H9 (cell line): Measurements from ENCODE around the gene SIX5. TPM values are rescaled to one million over a fixed set of nuclear protein-coding genes. Genes with fewer than 3 reads are reported as not detected.

Experiments used
- DNase-seq: peaks from one replicate; pipeline ENCODE4 v3.0.0-alpha.2; 2017
- H2AFZ ChIP-seq: one replicate; pipeline ENCODE4 v1.6.1; 2013; ENCODE audit warnings: mild to moderate bottlenecking, low read length, control low read depth, moderate library complexity
- H2AK5ac ChIP-seq: 2 replicates; pipeline ENCODE4 v1.6.1; 2013; ENCODE audit warnings: low read length, control low read depth, mixed read lengths; ENCODE audit not compliant: insufficient read length
- H2BK120ac ChIP-seq: one replicate; pipeline ENCODE4 v1.6.1; 2013; ENCODE audit warnings: low read depth, mild to moderate bottlenecking, low read length, control low read depth, inconsistent platforms; ENCODE audit not compliant: poor library complexity, severe bottlenecking
- H2BK12ac ChIP-seq: 2 replicates; pipeline ENCODE4 v1.6.1; 2013; ENCODE audit warnings: low read length, control low read depth, mixed read lengths, low read depth; ENCODE audit not compliant: insufficient read length
- H2BK15ac ChIP-seq: 2 replicates; pipeline ENCODE4 v1.6.1; 2013; ENCODE audit warnings: low read depth, low read length, control low read depth
- H2BK20ac ChIP-seq: one replicate; pipeline ENCODE4 v1.6.1; 2013; ENCODE audit warnings: low read depth, mild to moderate bottlenecking, low read length, control low read depth, inconsistent platforms; ENCODE audit not compliant: poor library complexity, severe bottlenecking
- H2BK5ac ChIP-seq: 2 replicates; pipeline ENCODE4 v1.6.1; 2013; ENCODE audit warnings: low read length, control low read depth, mixed read lengths; ENCODE audit not compliant: insufficient read length
- H3K14ac ChIP-seq: 2 replicates; pipeline ENCODE4 v1.6.1; 2013; ENCODE audit warnings: low read length, control low read depth; ENCODE audit not compliant: insufficient read depth
- H3K18ac ChIP-seq: 2 replicates; pipeline ENCODE4 v1.6.1; 2013; ENCODE audit warnings: low read depth, mild to moderate bottlenecking, mixed read lengths, low read length, control low read depth; ENCODE audit not compliant: insufficient read length
- H3K23ac ChIP-seq: 2 replicates; pipeline ENCODE4 v1.6.1; 2013; ENCODE audit warnings: low read length, control low read depth, mixed read lengths, low read depth; ENCODE audit not compliant: insufficient read length
- H3K23me2 ChIP-seq: 2 replicates; pipeline ENCODE4 v1.6.1; 2013; ENCODE audit warnings: low read depth, mild to moderate bottlenecking, mixed read lengths, low read length, control low read depth; ENCODE audit not compliant: insufficient read length, poor library complexity, severe bottlenecking
- H3K27ac ChIP-seq: 2 replicates; pipeline ENCODE4 v1.5.1; 2013; ENCODE audit warnings: low read length, control low read depth, mixed read lengths, low read depth; ENCODE audit not compliant: insufficient read length
- H3K27me3 ChIP-seq: 2 replicates; pipeline ENCODE4 v1.6.1; 2013; ENCODE audit warnings: low read length, control low read depth, inconsistent platforms; ENCODE audit not compliant: insufficient read depth
- H3K4ac ChIP-seq: 2 replicates; pipeline ENCODE4 v1.6.1; 2013; ENCODE audit warnings: low read depth, mild to moderate bottlenecking, control low read depth, inconsistent platforms, low read length, moderate library complexity
- H3K4me1 ChIP-seq: 2 replicates; pipeline ENCODE4 v1.6.1; 2013; ENCODE audit warnings: low read length, control low read depth, inconsistent platforms; ENCODE audit not compliant: insufficient read depth
- H3K4me2 ChIP-seq: 2 replicates; pipeline ENCODE4 v1.6.1; 2013; ENCODE audit warnings: low read length, control low read depth, mixed read lengths; ENCODE audit not compliant: insufficient read length, insufficient read depth
- H3K56ac ChIP-seq: 2 replicates; pipeline ENCODE4 v1.6.1; 2013; ENCODE audit warnings: low read depth, mild to moderate bottlenecking, mixed read lengths, low read length, control low read depth; ENCODE audit not compliant: insufficient read length
- H3K79me1 ChIP-seq: 2 replicates; pipeline ENCODE4 v1.6.1; 2013; ENCODE audit warnings: low read depth, mild to moderate bottlenecking, moderate library complexity, low read length, control low read depth, inconsistent platforms; ENCODE audit not compliant: insufficient read depth, poor library complexity, severe bottlenecking
- H3K79me2 ChIP-seq: 2 replicates; pipeline ENCODE4 v1.6.1; 2013; ENCODE audit warnings: low read length, control low read depth, inconsistent platforms; ENCODE audit not compliant: insufficient read depth
- H3K9ac ChIP-seq: 2 replicates; pipeline ENCODE4 v1.6.1; 2013; ENCODE audit warnings: low read length, control low read depth, mixed read lengths; ENCODE audit not compliant: insufficient read length; ENCODE audit errors: extremely low read depth
- H3K9me3 ChIP-seq: one replicate; pipeline ENCODE4 v1.6.1; 2013; ENCODE audit warnings: low read depth, low read length, inconsistent platforms; ENCODE audit not compliant: control insufficient read depth
- H3T11ph ChIP-seq: one replicate; pipeline ENCODE4 v1.6.1; 2013; ENCODE audit warnings: mild to moderate bottlenecking, low read length, control low read depth, inconsistent platforms
- H4K20me1 ChIP-seq: one replicate; pipeline ENCODE4 v1.6.1; 2013; ENCODE audit not compliant: control insufficient read depth, insufficient read length, insufficient read depth
- H4K5ac ChIP-seq: 2 replicates; pipeline ENCODE4 v1.6.1; 2013; ENCODE audit warnings: low read depth, mild to moderate bottlenecking, mixed read lengths, low read length, control low read depth; ENCODE audit not compliant: insufficient read length
- H4K8ac ChIP-seq: replicated peaks from 2 replicates; pipeline ENCODE4 v1.6.1; 2013; ENCODE audit warnings: low read length, control low read depth, mixed read lengths, low read depth; ENCODE audit not compliant: insufficient read length
- H4K91ac ChIP-seq: 2 replicates; pipeline ENCODE4 v1.6.1; 2013; ENCODE audit warnings: low read depth, mild to moderate bottlenecking, moderate library complexity, mixed read lengths, low read length, control low read depth; ENCODE audit not compliant: insufficient read length
- H3K27ac Mint-ChIP-seq, 3 experiments: 2 replicates in 2 of 3; 3 replicates in 1 of 3; pipeline ENCODE4 v1.8.0; 2020 to 2021; ENCODE audit warnings: mixed read lengths in 3 of 3, mild to moderate bottlenecking in 1 of 3, moderate library complexity in 1 of 3
- H3K27me3 Mint-ChIP-seq: 2 replicates; pipeline ENCODE4 v1.8.0; 2021; ENCODE audit warnings: low read depth, mild to moderate bottlenecking, moderate library complexity, mixed read lengths
- H3K36me3 Mint-ChIP-seq, 3 experiments: 2 replicates in 2 of 3; 3 replicates in 1 of 3; pipeline ENCODE4 v1.8.0; 2020 to 2021; ENCODE audit warnings: low read depth in 3 of 3, mixed read lengths in 3 of 3; ENCODE audit not compliant: insufficient read depth in 1 of 3
- H3K4me1 Mint-ChIP-seq, 2 experiments: 2 replicates each; pipeline ENCODE4 v1.8.0; 2020; ENCODE audit warnings: mixed read lengths in 2 of 2
- H3K4me3 Mint-ChIP-seq, 2 experiments: 2 replicates in 1 of 2; 3 replicates in 1 of 2; pipeline ENCODE4 v1.8.0; 2020 to 2021; ENCODE audit warnings: mild to moderate bottlenecking in 2 of 2, mixed read lengths in 2 of 2, moderate library complexity in 1 of 2
- H3K9me3 Mint-ChIP-seq, 2 experiments: 2 replicates in 1 of 2; 3 replicates in 1 of 2; pipeline ENCODE4 v1.8.0; 2020; ENCODE audit warnings: mild to moderate bottlenecking in 2 of 2, mixed read lengths in 2 of 2, moderate library complexity in 1 of 2
- CTCF ChIP-seq: fragments of 200-600 bp; sonication (generic); conservative IDR thresholded peaks from 3 replicates; pipeline ENCODE4 v1.8.0; 2021; ENCODE audit warnings: antibody characterized with exemption, mild to moderate bottlenecking
- WGBS: extraction: QIAGEN DNeasy Blood & Tissue Kit; methylation state at CpG from one replicate; pipeline ENCODE4 v1.1.7; 2013; ENCODE audit warnings: missing lambda C conversion rate, low lambda C conversion rate, mixed read lengths; ENCODE audit not compliant: insufficient read length; ENCODE audit errors: extremely low coverage; 5-methylcytosine and 5-hydroxymethylcytosine counted together
- total RNA-seq: library from RNA; stranded (reverse); gene quantifications from 2 replicates; pipeline ENCODE4 v1.2.1, GENCODE V29; 2021

Gene SIX5
- total RNA-seq, 1 experiment from 2014 or later, result 41.7 TPM

- H3K27ac ChIP-seq, result no peak within 1 kb of the TSS
- no peak within 1 kb of the TSS for H2BK20ac ChIP-seq
- H3K9me3 ChIP-seq, result no peaks in the 10 kb centered on the region
- no peak within 1 kb of the TSS for H3K56ac ChIP-seq
- H3K27me3 ChIP-seq, result no peaks in the 10 kb centered on the region; the same call in 1 of the 2 replicates
- H3K79me2 ChIP-seq, result no peaks in the 10 kb centered on the region; the same call in 1 of the 2 replicates
- no peaks in the 10 kb centered on the region for H3K36me3 Mint-ChIP-seq
- no peak within 1 kb of the TSS for H3T11ph ChIP-seq
- H2BK15ac ChIP-seq, result no peak within 1 kb of the TSS
- no peak within 1 kb of the TSS for H2AK5ac ChIP-seq
- no peak within 1 kb of the TSS for H4K91ac ChIP-seq
- TF ChIP-seq CTCF, result no peak
- no peaks in the 10 kb centered on the region for H3K9me3 Mint-ChIP-seq
- no peaks in the 10 kb centered on the region for H3K23me2 ChIP-seq
- no peak within 1 kb of the TSS for H4K8ac ChIP-seq
- WGBS, result no CpG with 5 or more reads among the region's 59 CpGs
- H3K23ac ChIP-seq, result no peak within 1 kb of the TSS
- H2BK120ac ChIP-seq, result no peak within 1 kb of the TSS
- H2BK12ac ChIP-seq, result no peak within 1 kb of the TSS
- H3K18ac ChIP-seq, result no peak within 1 kb of the TSS
- no peak within 1 kb of the TSS for H2AFZ ChIP-seq
- H3K4me1 ChIP-seq, result no peaks in the 10 kb centered on the region; the same call in 1 of the 2 replicates
- H3K9ac ChIP-seq, result no peak within 1 kb of the TSS
- H3K4me3 Mint-ChIP-seq, result no peak within 1 kb of the TSS
- no peak within 1 kb of the TSS for H2BK5ac ChIP-seq
- H4K5ac ChIP-seq, result no peak within 1 kb of the TSS
- H3K4ac ChIP-seq, result no peak within 1 kb of the TSS
- H3K4me1 Mint-ChIP-seq, result peaks cover 10 to 15% of the 10 kb centered on the region in 2 experiments
- H3K14ac ChIP-seq, result no peak within 1 kb of the TSS
- H3K79me1 ChIP-seq, result peaks cover 2% of the 10 kb centered on the region
- no peak within 1 kb of the TSS for H3K27ac Mint-ChIP-seq
- DNase-seq, result no peak
- H3K27me3 Mint-ChIP-seq, result peaks cover 2% of the 10 kb centered on the region
- H3K4me2 ChIP-seq, result no peak within 1 kb of the TSS
- H4K20me1 ChIP-seq, result no peaks in the 10 kb centered on the region
Observed at GRCh38 chr19:45733160-45733810, 35.8 kb downstream of the SIX5 start, which contains the start of gene MEIOSIN. MEIOSIN (plus strand) TSS chr19:45733439; CDS start chr19:45735377, 1,938 bp downstream.
